HEK293 (cell line): ENCODE results near the gene PDK2.

Experiments used
- BCL11A ChIP-seq: fragments of 450-650 bp; formaldehyde crosslinking; IDR thresholded peaks from 2 replicates; pipeline ENCODE4 v1.5.1; 2016; ENCODE audit warnings: low read depth, missing biosample characterization, missing genetic modification characterization
- GLI4 ChIP-seq: fragments of 450-650 bp; formaldehyde crosslinking; IDR thresholded peaks from 2 replicates; pipeline ENCODE4 v1.5.1; 2016; ENCODE audit warnings: missing biosample characterization, missing genetic modification characterization
- GLIS2 ChIP-seq: fragments of 450-650 bp; formaldehyde crosslinking; IDR thresholded peaks from 2 replicates; pipeline ENCODE4 v1.5.1; 2016; ENCODE audit warnings: missing biosample characterization, missing genetic modification characterization
- KLF8 ChIP-seq: fragments of 450-650 bp; formaldehyde crosslinking; IDR thresholded peaks from 2 replicates; pipeline ENCODE4 v1.5.1; 2016; ENCODE audit warnings: missing biosample characterization, missing genetic modification characterization
- OSR2 ChIP-seq: fragments of 450-650 bp; formaldehyde crosslinking; IDR thresholded peaks from 2 replicates; pipeline ENCODE4 v1.5.1; 2016; ENCODE audit warnings: missing biosample characterization, missing genetic modification characterization
- SALL2 ChIP-seq: fragments of 450-650 bp; formaldehyde crosslinking; IDR thresholded peaks from 2 replicates; pipeline ENCODE4 v1.5.0; 2017; ENCODE audit warnings: missing biosample characterization, mild to moderate bottlenecking, missing genetic modification characterization, borderline replicate concordance
- SCRT2 ChIP-seq: fragments of 450-650 bp; formaldehyde crosslinking; IDR thresholded peaks from 2 replicates; pipeline ENCODE4 v1.5.1; 2016; ENCODE audit warnings: missing biosample characterization, missing genetic modification characterization
- SP2 ChIP-seq: fragments of 450-650 bp; formaldehyde crosslinking; IDR thresholded peaks from 2 replicates; pipeline ENCODE4 v1.5.1; 2016; ENCODE audit warnings: missing biosample characterization, missing genetic modification characterization
- SP7 ChIP-seq: fragments of 450-650 bp; formaldehyde crosslinking; IDR thresholded peaks from 2 replicates; pipeline ENCODE4 v1.5.1; 2016; ENCODE audit warnings: missing biosample characterization, missing genetic modification characterization
- YY1 ChIP-seq: fragments of 450-650 bp; formaldehyde crosslinking; IDR thresholded peaks from 2 replicates; pipeline ENCODE4 v1.5.1; 2018; ENCODE audit warnings: missing biosample characterization, missing genetic modification characterization
- ZBTB1 ChIP-seq: fragments of 450-650 bp; formaldehyde crosslinking; IDR thresholded peaks from 2 replicates; pipeline ENCODE4 v1.5.1; 2016; ENCODE audit warnings: missing biosample characterization, missing genetic modification characterization
- ZFHX2 ChIP-seq: fragments of 450-650 bp; formaldehyde crosslinking; conservative IDR thresholded peaks from 2 replicates; pipeline ENCODE4 v1.5.1; 2016; ENCODE audit warnings: missing biosample characterization, missing genetic modification characterization
- ZFP37 ChIP-seq: fragments of 450-650 bp; formaldehyde crosslinking; IDR thresholded peaks from 2 replicates; pipeline ENCODE4 v1.5.1; 2016; ENCODE audit warnings: missing biosample characterization, missing genetic modification characterization
- ZFP41 ChIP-seq: fragments of 450-650 bp; formaldehyde crosslinking; IDR thresholded peaks from 2 replicates; pipeline ENCODE4 v1.5.1; 2016; ENCODE audit warnings: missing biosample characterization, missing genetic modification characterization, borderline replicate concordance
- ZIC2 ChIP-seq: fragments of 450-650 bp; formaldehyde crosslinking; IDR thresholded peaks from 2 replicates; pipeline ENCODE4 v1.5.1; 2016; ENCODE audit warnings: missing biosample characterization, missing genetic modification characterization
- ZNF146 ChIP-seq: fragments of 450-650 bp; formaldehyde crosslinking; IDR thresholded peaks from 2 replicates; pipeline ENCODE4 v1.5.1; 2016; ENCODE audit warnings: missing biosample characterization, missing genetic modification characterization
- ZNF157 ChIP-seq: fragments of 450-650 bp; formaldehyde crosslinking; IDR thresholded peaks from 2 replicates; pipeline ENCODE4 v1.5.1; 2016; ENCODE audit warnings: missing biosample characterization, missing genetic modification characterization
- ZNF223 ChIP-seq: fragments of 450-650 bp; formaldehyde crosslinking; IDR thresholded peaks from 2 replicates; pipeline ENCODE4 v1.5.1; 2016; ENCODE audit warnings: missing biosample characterization, missing genetic modification characterization
- ZNF274 ChIP-seq, 2 experiments: fragments of 200-500 bp in 1 of 2; fragments of 450-650 bp in 1 of 2; sonication (Bioruptor generic) in 1 of 2; formaldehyde crosslinking in 1 of 2; IDR thresholded peaks; 2 replicates each; pipeline versions ENCODE4 v1.5.1 to v1.6.1; 2014 to 2016; ENCODE audit warnings: borderline replicate concordance in 1 of 2, inconsistent platforms in 1 of 2, low read length in 1 of 2, missing biosample characterization in 1 of 2, missing genetic modification characterization in 1 of 2
- ZNF335 ChIP-seq: fragments of 450-650 bp; formaldehyde crosslinking; conservative IDR thresholded peaks from 2 replicates; pipeline ENCODE4 v1.5.1; 2016; ENCODE audit warnings: missing biosample characterization, missing genetic modification characterization
- ZNF341 ChIP-seq: fragments of 450-650 bp; formaldehyde crosslinking; IDR thresholded peaks from 2 replicates; pipeline ENCODE4; 2016; ENCODE audit warnings: low read depth, missing biosample characterization, missing genetic modification characterization
- ZNF366 ChIP-seq: fragments of 450-650 bp; formaldehyde crosslinking; conservative IDR thresholded peaks from 2 replicates; pipeline ENCODE4 v1.5.1; 2016; ENCODE audit warnings: missing biosample characterization, missing genetic modification characterization
- ZNF549 ChIP-seq: fragments of 450-650 bp; IDR thresholded peaks from 2 replicates; pipeline ENCODE4 v1.5.1; 2018; ENCODE audit warnings: missing biosample characterization, missing genetic modification characterization, mild to moderate bottlenecking, inconsistent platforms, moderate library complexity
- ZNF561 ChIP-seq: fragments of 450-650 bp; IDR thresholded peaks from 2 replicates; pipeline ENCODE4 v1.5.1; 2018; ENCODE audit warnings: missing biosample characterization, missing genetic modification characterization, borderline replicate concordance
- ZNF623 ChIP-seq: fragments of 450-650 bp; formaldehyde crosslinking; IDR thresholded peaks from 2 replicates; pipeline ENCODE4 v1.5.1; 2016; ENCODE audit warnings: missing biosample characterization, missing genetic modification characterization
- ZNF692 ChIP-seq: fragments of 450-650 bp; formaldehyde crosslinking; IDR thresholded peaks from 2 replicates; pipeline ENCODE4 v1.5.1; 2016; ENCODE audit warnings: missing biosample characterization, missing genetic modification characterization
- ZNF747 ChIP-seq: fragments of 450-650 bp; formaldehyde crosslinking; IDR thresholded peaks from 2 replicates; pipeline ENCODE4 v1.5.1; 2016; ENCODE audit warnings: missing biosample characterization, missing genetic modification characterization
- ZNF76 ChIP-seq: fragments of 450-650 bp; formaldehyde crosslinking; IDR thresholded peaks from 2 replicates; pipeline ENCODE4; 2016; ENCODE audit warnings: low read depth, missing biosample characterization, missing genetic modification characterization, borderline replicate concordance
- ZNF776 ChIP-seq: fragments of 450-650 bp; formaldehyde crosslinking; IDR thresholded peaks from 2 replicates; pipeline ENCODE4 v1.5.0; 2017; ENCODE audit warnings: missing biosample characterization, missing genetic modification characterization, borderline replicate concordance
- TF ChIP-seq, protein P1 (sequence below): fragments of 450-650 bp; formaldehyde crosslinking; IDR thresholded peaks from 2 replicates; pipeline ENCODE4 v1.5.1; 2016; ENCODE audit warnings: missing biosample characterization, missing genetic modification characterization, borderline replicate concordance
- TF ChIP-seq, protein P2 (sequence below): fragments of 450-650 bp; formaldehyde crosslinking; IDR thresholded peaks from 2 replicates; pipeline ENCODE4 v1.5.1; 2016; ENCODE audit warnings: missing biosample characterization, missing genetic modification characterization
- TF ChIP-seq, protein P3 (sequence below): fragments of 450-650 bp; formaldehyde crosslinking; IDR thresholded peaks from 2 replicates; pipeline ENCODE4 v1.5.1; 2016; ENCODE audit warnings: missing biosample characterization, missing genetic modification characterization

Gene PDK2

GRCh38 chr17:50047488-50048126, 47.5 kb upstream of the PDK2 start (continued):
- TF ChIP-seq ZNF274 (IDR thresholded peaks at IDR 0.05; ENCODE audit: low read length): no peak
- no peak for TF ChIP-seq ZNF274 (tag by site-specific recombination; IDR thresholded peaks at IDR 0.05; ENCODE audit: borderline replicate concordance)
- no peak for TF ChIP-seq SALL2 (tag by site-specific recombination)
- no peak for TF ChIP-seq ZNF747 (tag by site-specific recombination)
- TF ChIP-seq ZNF146 (tag by site-specific recombination): no peak
- TF ChIP-seq SCRT2 (tag by site-specific recombination): no peak
- TF ChIP-seq ZNF776 (tag by site-specific recombination): no peak
- TF ChIP-seq, protein P1, sequence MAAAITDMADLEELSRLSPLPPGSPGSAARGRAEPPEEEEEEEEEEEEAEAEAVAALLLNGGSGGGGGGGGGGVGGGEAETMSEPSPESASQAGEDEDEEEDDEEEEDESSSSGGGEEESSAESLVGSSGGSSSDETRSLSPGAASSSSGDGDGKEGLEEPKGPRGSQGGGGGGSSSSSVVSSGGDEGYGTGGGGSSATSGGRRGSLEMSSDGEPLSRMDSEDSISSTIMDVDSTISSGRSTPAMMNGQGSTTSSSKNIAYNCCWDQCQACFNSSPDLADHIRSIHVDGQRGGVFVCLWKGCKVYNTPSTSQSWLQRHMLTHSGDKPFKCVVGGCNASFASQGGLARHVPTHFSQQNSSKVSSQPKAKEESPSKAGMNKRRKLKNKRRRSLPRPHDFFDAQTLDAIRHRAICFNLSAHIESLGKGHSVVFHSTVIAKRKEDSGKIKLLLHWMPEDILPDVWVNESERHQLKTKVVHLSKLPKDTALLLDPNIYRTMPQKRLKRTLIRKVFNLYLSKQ (tag by site-specific recombination): no peak
- TF ChIP-seq OSR2: no peak
- no peak for TF ChIP-seq ZNF157 (tag by site-specific recombination)
- TF ChIP-seq ZFP41 (tag by site-specific recombination): no peak
- no peak for TF ChIP-seq ZNF341
- no peak for TF ChIP-seq SP2
- TF ChIP-seq KLF8 (tag by site-specific recombination): no peak
- TF ChIP-seq ZNF549: no peak
- 0 out of 2 replicates have a peak, but pooled peaks have one; percentile 21 for TF ChIP-seq GLIS2 (tag by site-specific recombination)
- TF ChIP-seq ZFP37 (tag by site-specific recombination): no peak
- TF ChIP-seq BCL11A (tag by site-specific recombination): no peak
- TF ChIP-seq SP7 (tag by site-specific recombination): no peak
- TF ChIP-seq GLI4 (tag by site-specific recombination): no peak
- 0 out of 2 replicates have a peak, but pooled peaks have one; percentile 17 for TF ChIP-seq ZNF335 (tag by site-specific recombination)
- peak; percentile 51 for TF ChIP-seq ZIC2 (tag by site-specific recombination)
- peak; percentile 78 for TF ChIP-seq ZFHX2 (tag by site-specific recombination)
- TF ChIP-seq ZNF623 (tag by site-specific recombination): no peak
- no peak for TF ChIP-seq YY1 (tag by site-specific recombination)
- TF ChIP-seq ZNF76 (tag by site-specific recombination): peak; percentile 81
- TF ChIP-seq ZNF366 (tag by site-specific recombination): no peak
- no peak for TF ChIP-seq ZNF223 (tag by site-specific recombination)
- no peak for TF ChIP-seq ZBTB1 (tag by site-specific recombination)
- TF ChIP-seq, protein P2, sequence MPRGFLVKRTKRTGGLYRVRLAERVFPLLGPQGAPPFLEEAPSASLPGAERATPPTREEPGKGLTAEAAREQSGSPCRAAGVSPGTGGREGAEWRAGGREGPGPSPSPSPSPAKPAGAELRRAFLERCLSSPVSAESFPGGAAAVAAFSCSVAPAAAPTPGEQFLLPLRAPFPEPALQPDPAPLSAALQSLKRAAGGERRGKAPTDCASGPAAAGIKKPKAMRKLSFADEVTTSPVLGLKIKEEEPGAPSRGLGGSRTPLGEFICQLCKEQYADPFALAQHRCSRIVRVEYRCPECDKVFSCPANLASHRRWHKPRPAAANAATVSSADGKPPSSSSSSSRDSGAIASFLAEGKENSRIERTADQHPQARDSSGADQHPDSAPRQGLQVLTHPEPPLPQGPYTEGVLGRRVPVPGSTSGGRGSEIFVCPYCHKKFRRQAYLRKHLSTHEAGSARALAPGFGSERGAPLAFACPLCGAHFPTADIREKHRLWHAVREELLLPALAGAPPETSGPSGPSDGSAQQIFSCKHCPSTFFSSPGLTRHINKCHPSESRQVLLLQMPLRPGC (tag by site-specific recombination): no peak
- no peak for TF ChIP-seq ZNF561 (tag by site-specific recombination)
- TF ChIP-seq, protein P3, sequence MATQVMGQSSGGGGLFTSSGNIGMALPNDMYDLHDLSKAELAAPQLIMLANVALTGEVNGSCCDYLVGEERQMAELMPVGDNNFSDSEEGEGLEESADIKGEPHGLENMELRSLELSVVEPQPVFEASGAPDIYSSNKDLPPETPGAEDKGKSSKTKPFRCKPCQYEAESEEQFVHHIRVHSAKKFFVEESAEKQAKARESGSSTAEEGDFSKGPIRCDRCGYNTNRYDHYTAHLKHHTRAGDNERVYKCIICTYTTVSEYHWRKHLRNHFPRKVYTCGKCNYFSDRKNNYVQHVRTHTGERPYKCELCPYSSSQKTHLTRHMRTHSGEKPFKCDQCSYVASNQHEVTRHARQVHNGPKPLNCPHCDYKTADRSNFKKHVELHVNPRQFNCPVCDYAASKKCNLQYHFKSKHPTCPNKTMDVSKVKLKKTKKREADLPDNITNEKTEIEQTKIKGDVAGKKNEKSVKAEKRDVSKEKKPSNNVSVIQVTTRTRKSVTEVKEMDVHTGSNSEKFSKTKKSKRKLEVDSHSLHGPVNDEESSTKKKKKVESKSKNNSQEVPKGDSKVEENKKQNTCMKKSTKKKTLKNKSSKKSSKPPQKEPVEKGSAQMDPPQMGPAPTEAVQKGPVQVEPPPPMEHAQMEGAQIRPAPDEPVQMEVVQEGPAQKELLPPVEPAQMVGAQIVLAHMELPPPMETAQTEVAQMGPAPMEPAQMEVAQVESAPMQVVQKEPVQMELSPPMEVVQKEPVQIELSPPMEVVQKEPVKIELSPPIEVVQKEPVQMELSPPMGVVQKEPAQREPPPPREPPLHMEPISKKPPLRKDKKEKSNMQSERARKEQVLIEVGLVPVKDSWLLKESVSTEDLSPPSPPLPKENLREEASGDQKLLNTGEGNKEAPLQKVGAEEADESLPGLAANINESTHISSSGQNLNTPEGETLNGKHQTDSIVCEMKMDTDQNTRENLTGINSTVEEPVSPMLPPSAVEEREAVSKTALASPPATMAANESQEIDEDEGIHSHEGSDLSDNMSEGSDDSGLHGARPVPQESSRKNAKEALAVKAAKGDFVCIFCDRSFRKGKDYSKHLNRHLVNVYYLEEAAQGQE (tag by site-specific recombination): no peak
- no peak for TF ChIP-seq ZNF692 (tag by site-specific recombination)
